ENCODE results near the gene RFT1. TPM values are rescaled to one million over a fixed set of nuclear protein-coding genes. Genes with fewer than 3 reads are reported as not detected.

Gene RFT1
- total and polyA plus RNA-seq, 2 experiments from 2014 or later = 11.3 to 13.3 TPM

DNA sequence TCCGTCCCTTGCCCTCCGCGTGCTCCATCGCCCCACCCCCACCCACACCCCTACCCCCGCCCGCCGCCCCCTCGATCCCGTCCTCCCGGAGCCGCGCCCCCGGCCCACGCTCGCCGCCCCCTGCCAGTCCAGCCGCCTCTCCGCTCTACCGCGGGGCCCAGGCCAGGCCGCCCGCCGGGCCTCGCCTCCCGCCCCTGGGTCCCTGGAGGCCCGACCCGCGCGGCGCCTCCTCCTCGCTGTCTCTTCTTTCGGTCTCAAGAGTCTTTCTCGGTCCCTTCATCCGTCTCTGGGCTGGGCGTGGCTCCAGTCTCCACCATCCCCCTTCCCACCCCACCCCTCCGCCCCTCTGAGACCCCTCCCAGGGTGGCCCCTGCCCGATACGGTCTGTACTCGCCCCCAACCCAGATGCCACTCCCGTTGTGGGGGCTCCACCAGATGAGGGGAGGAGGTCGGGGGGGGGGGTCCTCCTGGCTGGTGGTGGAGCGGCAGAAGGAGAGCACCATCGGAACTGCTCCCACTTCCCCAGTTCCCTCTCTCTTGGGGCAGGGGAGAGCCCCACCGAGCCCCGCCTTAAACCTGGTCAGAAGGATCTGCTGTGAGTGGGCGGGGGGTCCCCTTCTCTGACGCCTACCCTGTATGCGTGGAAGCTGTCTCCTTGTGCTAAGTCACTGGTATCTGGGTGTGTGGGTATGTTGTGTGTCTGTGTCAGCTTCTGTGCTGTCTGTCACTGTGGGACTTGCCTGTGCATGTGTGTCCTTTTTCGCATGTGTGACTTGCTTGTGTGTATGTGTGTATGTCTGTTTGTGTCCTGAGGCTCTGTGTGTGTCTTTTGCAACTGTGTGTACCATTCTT is 31.8 kb upstream of the RFT1 start (continued):
- TF ChIP-seq, protein P1, sequence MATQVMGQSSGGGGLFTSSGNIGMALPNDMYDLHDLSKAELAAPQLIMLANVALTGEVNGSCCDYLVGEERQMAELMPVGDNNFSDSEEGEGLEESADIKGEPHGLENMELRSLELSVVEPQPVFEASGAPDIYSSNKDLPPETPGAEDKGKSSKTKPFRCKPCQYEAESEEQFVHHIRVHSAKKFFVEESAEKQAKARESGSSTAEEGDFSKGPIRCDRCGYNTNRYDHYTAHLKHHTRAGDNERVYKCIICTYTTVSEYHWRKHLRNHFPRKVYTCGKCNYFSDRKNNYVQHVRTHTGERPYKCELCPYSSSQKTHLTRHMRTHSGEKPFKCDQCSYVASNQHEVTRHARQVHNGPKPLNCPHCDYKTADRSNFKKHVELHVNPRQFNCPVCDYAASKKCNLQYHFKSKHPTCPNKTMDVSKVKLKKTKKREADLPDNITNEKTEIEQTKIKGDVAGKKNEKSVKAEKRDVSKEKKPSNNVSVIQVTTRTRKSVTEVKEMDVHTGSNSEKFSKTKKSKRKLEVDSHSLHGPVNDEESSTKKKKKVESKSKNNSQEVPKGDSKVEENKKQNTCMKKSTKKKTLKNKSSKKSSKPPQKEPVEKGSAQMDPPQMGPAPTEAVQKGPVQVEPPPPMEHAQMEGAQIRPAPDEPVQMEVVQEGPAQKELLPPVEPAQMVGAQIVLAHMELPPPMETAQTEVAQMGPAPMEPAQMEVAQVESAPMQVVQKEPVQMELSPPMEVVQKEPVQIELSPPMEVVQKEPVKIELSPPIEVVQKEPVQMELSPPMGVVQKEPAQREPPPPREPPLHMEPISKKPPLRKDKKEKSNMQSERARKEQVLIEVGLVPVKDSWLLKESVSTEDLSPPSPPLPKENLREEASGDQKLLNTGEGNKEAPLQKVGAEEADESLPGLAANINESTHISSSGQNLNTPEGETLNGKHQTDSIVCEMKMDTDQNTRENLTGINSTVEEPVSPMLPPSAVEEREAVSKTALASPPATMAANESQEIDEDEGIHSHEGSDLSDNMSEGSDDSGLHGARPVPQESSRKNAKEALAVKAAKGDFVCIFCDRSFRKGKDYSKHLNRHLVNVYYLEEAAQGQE (IDR thresholded peaks at IDR 0.05; ENCODE audit: unreplicated experiment) = no peak
- TF ChIP-seq JUNB (IDR thresholded peaks at IDR 0.05; ENCODE audit: unreplicated experiment) (no peak), EZH2 (IDR thresholded peaks at IDR 0.05; ENCODE audit: low read depth, unreplicated experiment) (no peak), EZH2phosphoT487 (IDR thresholded peaks at IDR 0.05; ENCODE audit: unreplicated experiment) (no peak), NANOG (IDR thresholded peaks at IDR 0.05; ENCODE audit: borderline replicate concordance) (no peak), ZNF331 (CRISPR knock-in tag; IDR thresholded peaks at IDR 0.05; ENCODE audit: low read depth) (no peak)
- TF ChIP-seq, protein P2, sequence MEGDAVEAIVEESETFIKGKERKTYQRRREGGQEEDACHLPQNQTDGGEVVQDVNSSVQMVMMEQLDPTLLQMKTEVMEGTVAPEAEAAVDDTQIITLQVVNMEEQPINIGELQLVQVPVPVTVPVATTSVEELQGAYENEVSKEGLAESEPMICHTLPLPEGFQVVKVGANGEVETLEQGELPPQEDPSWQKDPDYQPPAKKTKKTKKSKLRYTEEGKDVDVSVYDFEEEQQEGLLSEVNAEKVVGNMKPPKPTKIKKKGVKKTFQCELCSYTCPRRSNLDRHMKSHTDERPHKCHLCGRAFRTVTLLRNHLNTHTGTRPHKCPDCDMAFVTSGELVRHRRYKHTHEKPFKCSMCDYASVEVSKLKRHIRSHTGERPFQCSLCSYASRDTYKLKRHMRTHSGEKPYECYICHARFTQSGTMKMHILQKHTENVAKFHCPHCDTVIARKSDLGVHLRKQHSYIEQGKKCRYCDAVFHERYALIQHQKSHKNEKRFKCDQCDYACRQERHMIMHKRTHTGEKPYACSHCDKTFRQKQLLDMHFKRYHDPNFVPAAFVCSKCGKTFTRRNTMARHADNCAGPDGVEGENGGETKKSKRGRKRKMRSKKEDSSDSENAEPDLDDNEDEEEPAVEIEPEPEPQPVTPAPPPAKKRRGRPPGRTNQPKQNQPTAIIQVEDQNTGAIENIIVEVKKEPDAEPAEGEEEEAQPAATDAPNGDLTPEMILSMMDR (conservative IDR thresholded peaks at IDR 0.05; ENCODE audit: low read depth in 2 of 2) = no peak

DNA sequence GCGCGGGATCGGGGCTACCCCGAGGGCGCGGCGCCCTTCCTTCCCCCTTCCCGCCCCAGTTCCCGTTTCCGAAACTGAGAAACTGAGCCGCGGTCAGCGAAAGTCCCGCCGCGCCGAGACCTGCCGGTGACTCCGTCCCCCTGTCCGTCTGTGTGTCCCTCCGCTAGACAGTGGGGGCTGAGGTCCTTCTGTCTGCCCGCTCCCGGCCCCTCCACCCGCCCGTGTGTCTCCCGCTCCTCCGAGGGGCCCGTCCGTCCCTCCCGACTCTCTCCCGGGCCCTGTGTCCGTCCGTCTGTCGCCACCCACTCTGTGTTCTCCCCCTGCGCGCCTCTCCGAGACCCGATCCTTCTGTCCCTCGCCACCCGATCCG is 31.2 kb upstream of the RFT1 start:
- Histone ChIP-seq H2AFZ (no peak overlapping the region; the same call in 1 of the 2 replicates), H4K20me1 (replicated peaks; ENCODE audit: insufficient read depth) (peaks cover 7% of the 10 kb centered on the region), H3K9me2 (ENCODE audit: insufficient read depth) (no peaks in the 10 kb centered on the region), H3F3A (replicated peaks; ENCODE audit: low read depth) (no peaks in the 10 kb centered on the region), H3K27me3 (ENCODE audit: insufficient read depth) (peaks cover 10% of the 10 kb centered on the region), H3K27ac (ENCODE audit: low read depth) (no peak overlapping the region), H3K79me2 (replicated peaks; ENCODE audit: insufficient read depth) (0 out of 2 replicates have a peak, but pooled peaks cover 12% of the 10 kb centered on the region), H3K4me1 (ENCODE audit: insufficient read depth) (peaks cover 30% of the 10 kb centered on the region), H3K36me3 (ENCODE audit: insufficient read depth) (no peaks in the 10 kb centered on the region), H3K4me3 (peak overlapping the region; percentile 84), H3K4me2 (peak overlapping the region; percentile 89)
- Mint-ChIP-seq H3K4me1 (peaks cover 42% of the 10 kb centered on the region), H3K36me3 (ENCODE audit: low read depth) (no peaks in the 10 kb centered on the region; the same call in 2 of the 3 replicates), H3K27ac (no peak overlapping the region), H3K4me3 (peak overlapping the region; percentile 88), H3K27me3 (ENCODE audit: insufficient read depth, low read depth, poor library complexity) (peaks cover 30% of the 10 kb centered on the region), H3K9me3 (peaks cover 3% of the 10 kb centered on the region; the same call in 1 of the 3 replicates)
- DNase-seq (ENCODE audit: low spot score) (no peak), ATAC-seq (no peak)
- TF ChIP-seq ZNF331 (CRISPR knock-in tag; IDR thresholded peaks at IDR 0.05; ENCODE audit: low read depth) = no peak
- TF ChIP-seq, protein P3, sequence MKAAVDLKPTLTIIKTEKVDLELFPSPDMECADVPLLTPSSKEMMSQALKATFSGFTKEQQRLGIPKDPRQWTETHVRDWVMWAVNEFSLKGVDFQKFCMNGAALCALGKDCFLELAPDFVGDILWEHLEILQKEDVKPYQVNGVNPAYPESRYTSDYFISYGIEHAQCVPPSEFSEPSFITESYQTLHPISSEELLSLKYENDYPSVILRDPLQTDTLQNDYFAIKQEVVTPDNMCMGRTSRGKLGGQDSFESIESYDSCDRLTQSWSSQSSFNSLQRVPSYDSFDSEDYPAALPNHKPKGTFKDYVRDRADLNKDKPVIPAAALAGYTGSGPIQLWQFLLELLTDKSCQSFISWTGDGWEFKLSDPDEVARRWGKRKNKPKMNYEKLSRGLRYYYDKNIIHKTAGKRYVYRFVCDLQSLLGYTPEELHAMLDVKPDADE (IDR thresholded peaks at IDR 0.05) = no peak
- no peak for TF ChIP-seq EZH2 (IDR thresholded peaks at IDR 0.05; ENCODE audit: low read depth, unreplicated experiment)
- TF ChIP-seq, protein P4, sequence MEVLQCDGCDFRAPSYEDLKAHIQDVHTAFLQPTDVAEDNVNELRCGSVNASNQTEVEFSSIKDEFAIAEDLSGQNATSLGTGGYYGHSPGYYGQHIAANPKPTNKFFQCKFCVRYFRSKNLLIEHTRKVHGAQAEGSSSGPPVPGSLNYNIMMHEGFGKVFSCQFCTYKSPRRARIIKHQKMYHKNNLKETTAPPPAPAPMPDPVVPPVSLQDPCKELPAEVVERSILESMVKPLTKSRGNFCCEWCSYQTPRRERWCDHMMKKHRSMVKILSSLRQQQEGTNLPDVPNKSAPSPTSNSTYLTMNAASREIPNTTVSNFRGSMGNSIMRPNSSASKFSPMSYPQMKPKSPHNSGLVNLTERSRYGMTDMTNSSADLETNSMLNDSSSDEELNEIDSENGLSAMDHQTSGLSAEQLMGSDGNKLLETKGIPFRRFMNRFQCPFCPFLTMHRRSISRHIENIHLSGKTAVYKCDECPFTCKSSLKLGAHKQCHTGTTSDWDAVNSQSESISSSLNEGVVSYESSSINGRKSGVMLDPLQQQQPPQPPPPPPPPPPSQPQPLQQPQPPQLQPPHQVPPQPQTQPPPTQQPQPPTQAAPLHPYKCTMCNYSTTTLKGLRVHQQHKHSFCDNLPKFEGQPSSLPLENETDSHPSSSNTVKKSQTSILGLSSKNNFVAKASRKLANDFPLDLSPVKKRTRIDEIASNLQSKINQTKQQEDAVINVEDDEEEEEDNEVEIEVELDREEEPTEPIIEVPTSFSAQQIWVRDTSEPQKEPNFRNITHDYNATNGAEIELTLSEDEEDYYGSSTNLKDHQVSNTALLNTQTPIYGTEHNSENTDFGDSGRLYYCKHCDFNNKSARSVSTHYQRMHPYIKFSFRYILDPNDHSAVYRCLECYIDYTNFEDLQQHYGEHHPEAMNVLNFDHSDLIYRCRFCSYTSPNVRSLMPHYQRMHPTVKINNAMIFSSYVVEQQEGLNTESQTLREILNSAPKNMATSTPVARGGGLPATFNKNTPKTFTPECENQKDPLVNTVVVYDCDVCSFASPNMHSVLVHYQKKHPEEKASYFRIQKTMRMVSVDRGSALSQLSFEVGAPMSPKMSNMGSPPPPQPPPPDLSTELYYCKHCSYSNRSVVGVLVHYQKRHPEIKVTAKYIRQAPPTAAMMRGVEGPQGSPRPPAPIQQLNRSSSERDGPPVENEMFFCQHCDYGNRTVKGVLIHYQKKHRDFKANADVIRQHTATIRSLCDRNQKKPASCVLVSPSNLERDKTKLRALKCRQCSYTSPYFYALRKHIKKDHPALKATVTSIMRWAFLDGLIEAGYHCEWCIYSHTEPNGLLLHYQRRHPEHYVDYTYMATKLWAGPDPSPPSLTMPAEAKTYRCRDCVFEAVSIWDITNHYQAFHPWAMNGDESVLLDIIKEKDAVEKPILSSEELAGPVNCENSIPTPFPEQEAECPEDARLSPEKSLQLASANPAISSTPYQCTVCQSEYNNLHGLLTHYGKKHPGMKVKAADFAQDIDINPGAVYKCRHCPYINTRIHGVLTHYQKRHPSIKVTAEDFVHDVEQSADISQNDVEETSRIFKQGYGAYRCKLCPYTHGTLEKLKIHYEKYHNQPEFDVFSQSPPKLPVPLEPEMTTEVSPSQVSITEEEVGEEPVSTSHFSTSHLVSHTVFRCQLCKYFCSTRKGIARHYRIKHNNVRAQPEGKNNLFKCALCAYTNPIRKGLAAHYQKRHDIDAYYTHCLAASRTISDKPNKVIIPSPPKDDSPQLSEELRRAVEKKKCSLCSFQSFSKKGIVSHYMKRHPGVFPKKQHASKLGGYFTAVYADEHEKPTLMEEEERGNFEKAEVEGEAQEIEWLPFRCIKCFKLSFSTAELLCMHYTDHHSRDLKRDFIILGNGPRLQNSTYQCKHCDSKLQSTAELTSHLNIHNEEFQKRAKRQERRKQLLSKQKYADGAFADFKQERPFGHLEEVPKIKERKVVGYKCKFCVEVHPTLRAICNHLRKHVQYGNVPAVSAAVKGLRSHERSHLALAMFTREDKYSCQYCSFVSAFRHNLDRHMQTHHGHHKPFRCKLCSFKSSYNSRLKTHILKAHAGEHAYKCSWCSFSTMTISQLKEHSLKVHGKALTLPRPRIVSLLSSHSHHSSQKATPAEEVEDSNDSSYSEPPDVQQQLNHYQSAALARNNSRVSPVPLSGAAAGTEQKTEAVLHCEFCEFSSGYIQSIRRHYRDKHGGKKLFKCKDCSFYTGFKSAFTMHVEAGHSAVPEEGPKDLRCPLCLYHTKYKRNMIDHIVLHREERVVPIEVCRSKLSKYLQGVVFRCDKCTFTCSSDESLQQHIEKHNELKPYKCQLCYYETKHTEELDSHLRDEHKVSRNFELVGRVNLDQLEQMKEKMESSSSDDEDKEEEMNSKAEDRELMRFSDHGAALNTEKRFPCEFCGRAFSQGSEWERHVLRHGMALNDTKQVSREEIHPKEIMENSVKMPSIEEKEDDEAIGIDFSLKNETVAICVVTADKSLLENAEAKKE (CRISPR knock-in tag; IDR thresholded peaks at IDR 0.05) = no peak
